CD4-positive, alpha-beta T cell (primary cell): ENCODE data around the gene ESYT2. TPM values are rescaled to one million over a fixed set of nuclear protein-coding genes. Genes with fewer than 3 reads are reported as not detected.
A peak's percentile ranks its signal among the peaks of the same experiment; 100 is the strongest.

Experiments
- ATAC-seq: fragments of 200-7000 bp; cut with Tn5 transposase; one replicate; pipeline ENCODE4 v1.10.0; 2022; ENCODE audit warnings: mild to moderate bottlenecking; ENCODE audit not compliant: poor library complexity
- CTCF ChIA-PET: fragments of 350-600 bp; sonication (Branson Sonifier 250); formaldehyde crosslinking; loops from one replicate; lab custom pipeline; 2021; ENCODE audit warnings: antibody characterized with exemption, inconsistent platforms; lab: Charles Lee
- POLR2A ChIA-PET: fragments of 350-600 bp; sonication (Branson Sonifier 250); formaldehyde crosslinking; loops from one replicate; lab custom pipeline; 2021; ENCODE audit warnings: antibody characterized with exemption, inconsistent platforms; lab: Charles Lee
- DNase-seq, 14 experiments: peaks; one replicate each; pipeline ENCODE4 v3.0.0-alpha.2; 2013 to 2020; ENCODE audit warnings: mixed read lengths in 2 of 14
- H3K27ac ChIP-seq, 2 donors: one replicate each; pipeline versions ENCODE4 v1.5.1 to v1.7.0; 2013; ENCODE audit warnings: low read length in 2 of 2, low read depth in 1 of 2, mild to moderate bottlenecking in 1 of 2
- H3K27me3 ChIP-seq, 2 experiments: 1 replicate in 1 of 2; 2 replicates in 1 of 2; pipeline versions ENCODE4 v1.6.1 to v1.7.0; 2013; ENCODE audit warnings: low read length in 2 of 2, control low read depth in 1 of 2, mild to moderate bottlenecking in 1 of 2, moderate library complexity in 1 of 2; ENCODE audit not compliant: insufficient read depth in 2 of 2, control insufficient read depth in 1 of 2
- H3K36me3 ChIP-seq: one replicate; pipeline ENCODE4 v1.6.1; 2013; ENCODE audit warnings: low read length, control low read depth; ENCODE audit not compliant: insufficient read depth
- H3K4me1 ChIP-seq: one replicate; pipeline ENCODE4 v1.6.1; 2013; ENCODE audit warnings: low read length, control low read depth; ENCODE audit not compliant: insufficient read depth
- H3K4me3 ChIP-seq: one replicate; pipeline ENCODE4 v1.5.1; 2013; ENCODE audit warnings: mild to moderate bottlenecking, low read length, moderate library complexity
- H3K9me3 ChIP-seq, 2 experiments: 1 replicate in 1 of 2; 2 replicates in 1 of 2; pipeline versions ENCODE4 v1.6.1 to v1.7.0; 2013; ENCODE audit warnings: low read length in 2 of 2, mild to moderate bottlenecking in 2 of 2, control low read depth in 1 of 2, moderate library complexity in 1 of 2; ENCODE audit not compliant: control insufficient read depth in 1 of 2, insufficient read depth in 1 of 2
- H3K27ac Mint-ChIP-seq: one replicate; pipeline ENCODE4 v1.8.0; 2020; ENCODE audit warnings: mixed read lengths
- H3K27me3 Mint-ChIP-seq: one replicate; pipeline ENCODE4 v1.8.0; 2021; ENCODE audit warnings: mixed read lengths
- H3K36me3 Mint-ChIP-seq: one replicate; pipeline ENCODE4 v1.8.0; 2021; ENCODE audit warnings: low read depth, mixed read lengths
- H3K4me1 Mint-ChIP-seq: one replicate; pipeline ENCODE4 v1.8.0; 2021; ENCODE audit warnings: low read depth, mixed read lengths
- H3K4me3 Mint-ChIP-seq: one replicate; pipeline ENCODE4 v1.8.0; 2020; ENCODE audit warnings: mild to moderate bottlenecking, mixed read lengths
- H3K9me3 Mint-ChIP-seq: one replicate; pipeline ENCODE4 v1.8.0; 2020; ENCODE audit warnings: mixed read lengths
- CTCF ChIP-seq: fragments of 200-600 bp; IDR thresholded peaks from one replicate; pipeline ENCODE4 v1.8.0; 2022; ENCODE audit warnings: antibody characterized with exemption, mild to moderate bottlenecking
- intact Hi-C, 2 experiments: fragments of 100-400 bp; cut with DNase I in 1 of 2; cut with micrococcal nuclease in 1 of 2; formaldehyde crosslinking; loops; one replicate each; pipeline versions ENCODE4 v1.15.1 to v1.9.0; 2023 to 2025; cut with DNase I, micrococcal nuclease
- total RNA-seq, 174 experiments: library from RNA in 2 of 174; stranded (reverse) in 2 of 174; gene quantifications; one replicate each; pipeline ENCODE4 v1.2.3 and lab custom pipeline; 2021 to 2026

Gene ESYT2
- total RNA-seq, 2 experiments from 2014 or later = 106 to 112 TPM

GRCh38 chr7:158727690-158728089, 101.6 kb downstream of the ESYT2 start:
- no peak for ATAC-seq
- peaks cover 33% of the 10 kb centered on the region for H3K36me3 Mint-ChIP-seq
- Histone ChIP-seq H3K4me1 (no peaks in the 10 kb centered on the region), H3K27ac (no peak overlapping the region), H3K36me3 (peaks cover 21% of the 10 kb centered on the region), H3K9me3 (peaks cover 0 to 15% of the 10 kb centered on the region in 2 experiments), H3K4me3 (no peak overlapping the region), H3K27me3 (no peaks in the 10 kb centered on the region)
- H3K27me3 Mint-ChIP-seq = no peaks in the 10 kb centered on the region
- no peak overlapping the region for H3K4me3 Mint-ChIP-seq
- ChIA-PET POLR2A (interaction anchor here (1.3 kb wide), 1 partner anchor 23 kb away, joined by 4 read pairs; the partner anchor contains the start of gene NCAPG2), CTCF (no interaction called here)
- intact Hi-C loops = no loop called here
- H3K4me1 Mint-ChIP-seq = peaks cover 13% of the 10 kb centered on the region
- no peak overlapping the region for H3K27ac Mint-ChIP-seq
- no peak for DNase-seq
- H3K9me3 Mint-ChIP-seq = peaks cover 2% of the 10 kb centered on the region
- no peak for TF ChIP-seq CTCF

- ATAC-seq (no peak), DNase-seq (peak in 1 of 14 experiments; percentile 12)
- POLR2A ChIA-PET = interaction anchor here (0.6 to 0.7 kb wide), 2 partner anchors 8 to 1712 kb away, joined by 3 read pairs; no protein-coding TSS in a partner anchor
- no peaks in the 10 kb centered on the region for H3K4me1 ChIP-seq
- H3K27me3 Mint-ChIP-seq = no peaks in the 10 kb centered on the region
- no peak overlapping the region for H3K27ac ChIP-seq
- CTCF ChIA-PET = no interaction called here
- peaks cover 19% of the 10 kb centered on the region for H3K36me3 Mint-ChIP-seq
- H3K36me3 ChIP-seq = peaks cover 9% of the 10 kb centered on the region
- TF ChIP-seq CTCF = no peak
- no peak overlapping the region for H3K4me3 ChIP-seq
- H3K9me3 ChIP-seq = peaks cover 0 to 15% of the 10 kb centered on the region in 2 experiments
- H3K4me3 Mint-ChIP-seq = no peak overlapping the region
- no peaks in the 10 kb centered on the region for H3K27me3 ChIP-seq
- intact Hi-C loops = no loop called here
- H3K9me3 Mint-ChIP-seq = peaks cover 2% of the 10 kb centered on the region
- H3K27ac Mint-ChIP-seq = no peak overlapping the region
- peaks cover 13% of the 10 kb centered on the region for H3K4me1 Mint-ChIP-seq
Observed at GRCh38 chr7:158726277-158726807, 103.0 kb downstream of the ESYT2 start.

GRCh38 chr7:158725506-158725800, 103.9 kb downstream of the ESYT2 start:
- DNase-seq = no peak
- Histone ChIP-seq H3K9me3 (peaks cover 0 to 15% of the 10 kb centered on the region in 2 experiments), H3K27ac (no peak overlapping the region), H3K4me1 (no peaks in the 10 kb centered on the region), H3K36me3 (peaks cover 7% of the 10 kb centered on the region), H3K4me3 (no peak overlapping the region), H3K27me3 (no peaks in the 10 kb centered on the region)
- ATAC-seq = no peak
- ChIA-PET POLR2A (no interaction called here), CTCF (no interaction called here)
- H3K27ac Mint-ChIP-seq = no peak overlapping the region
- peaks cover 2% of the 10 kb centered on the region for H3K9me3 Mint-ChIP-seq
- no peaks in the 10 kb centered on the region for H3K27me3 Mint-ChIP-seq
- no peak overlapping the region for H3K4me3 Mint-ChIP-seq
- H3K36me3 Mint-ChIP-seq = peaks cover 12% of the 10 kb centered on the region
- H3K4me1 Mint-ChIP-seq = peaks cover 8% of the 10 kb centered on the region
- intact Hi-C loops = no loop called here
- no peak for TF ChIP-seq CTCF
